ENCODE data around the gene FBXO46.
A peak's percentile ranks its signal among the peaks of the same experiment; 100 is the strongest.

FBXO46 gene, protein sequence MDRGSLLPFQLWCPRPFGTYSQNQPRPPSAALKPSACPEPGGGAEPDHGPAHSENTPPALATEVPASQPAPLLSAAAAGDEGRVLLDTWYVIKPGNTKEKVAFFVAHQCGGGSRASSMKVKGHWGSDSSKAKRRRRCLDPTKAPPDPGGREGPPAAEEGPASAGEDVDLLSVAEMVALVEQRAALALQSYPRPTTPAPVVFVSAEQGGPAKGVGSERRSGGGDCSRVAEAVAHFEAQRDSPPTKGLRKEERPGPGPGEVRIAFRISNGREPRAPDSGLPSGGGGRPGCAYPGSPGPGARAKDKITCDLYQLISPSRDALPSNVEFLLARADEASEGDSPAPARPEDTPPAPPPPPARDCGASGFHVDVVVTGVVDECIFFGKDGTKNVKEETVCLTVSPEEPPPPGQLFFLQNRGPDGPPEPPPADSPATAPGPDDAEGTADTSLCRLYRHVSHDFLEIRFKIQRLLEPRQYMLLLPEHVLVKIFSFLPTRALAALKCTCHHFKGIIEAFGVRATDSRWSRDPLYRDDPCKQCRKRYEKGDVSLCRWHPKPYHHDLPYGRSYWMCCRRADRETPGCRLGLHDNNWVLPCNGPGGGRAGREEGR
- 25.0 to 28.6 (median 27.2) reads per million in 4 experiments for total RNA-seq

DNA sequence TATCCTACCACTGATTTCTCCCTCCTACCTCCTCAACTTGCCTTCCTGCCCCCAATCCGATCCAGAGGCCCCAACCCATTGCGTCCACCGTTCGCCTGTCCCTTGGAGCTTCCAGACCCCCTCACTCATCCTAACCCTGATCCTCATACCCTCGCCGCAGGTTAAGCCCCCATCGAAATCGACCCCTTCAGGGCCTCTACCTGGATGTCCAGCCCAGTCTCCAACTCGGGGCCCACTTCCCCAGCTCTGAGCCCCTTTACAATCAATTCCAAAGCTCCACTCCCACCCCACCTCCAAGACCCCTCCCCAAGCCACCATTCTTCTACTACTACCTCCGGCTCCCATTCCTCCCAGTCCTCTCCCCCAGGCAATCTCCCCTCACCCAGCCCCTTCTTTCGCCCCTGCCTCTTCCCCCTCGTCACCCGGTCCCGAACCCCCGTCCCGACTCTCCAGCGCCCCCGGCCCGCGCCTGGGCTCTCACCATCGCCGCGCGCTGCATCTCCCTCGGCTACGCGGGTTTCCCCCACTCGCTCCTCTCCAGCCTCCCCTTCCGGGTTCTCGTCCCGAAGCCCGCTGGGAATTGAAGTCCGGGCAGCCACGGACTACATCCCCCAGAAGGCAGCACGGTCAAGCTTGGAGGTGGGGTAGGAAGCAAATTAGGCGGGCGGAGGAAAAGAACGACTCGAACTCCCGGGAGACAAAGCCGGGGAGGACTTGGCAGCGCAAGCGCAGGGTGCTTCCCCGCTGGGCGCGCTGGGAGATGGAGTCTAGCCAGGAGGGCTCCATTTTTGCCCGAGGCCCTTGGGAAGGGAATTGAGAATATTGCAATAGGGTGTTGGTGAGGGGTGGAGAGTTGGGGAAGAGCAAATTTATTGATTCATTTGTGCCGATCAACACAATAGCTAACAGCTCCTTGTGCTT lies at the start of gene FBXO46:
FBXO46 (minus strand) TSS at position 529 of the 921 bp plus-strand sequence. CDS start 17,401 bp downstream, outside the sequence.
- DNase-seq: peak; percentile 88

DNA sequence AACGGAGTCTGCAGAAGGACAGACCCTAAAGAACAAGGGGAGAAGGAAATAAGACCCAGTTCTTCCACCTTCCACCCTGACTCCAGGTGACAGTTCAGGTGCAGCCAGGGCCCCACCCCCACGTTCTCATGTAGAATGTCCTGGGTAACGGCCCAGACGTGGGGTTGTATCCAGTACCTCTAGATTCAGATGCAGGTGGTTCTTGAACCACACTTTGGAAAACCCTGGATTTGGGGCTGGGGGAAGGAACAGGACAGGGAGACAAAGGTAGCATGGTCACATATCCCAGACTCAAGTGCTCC lies 49.4 kb upstream of the FBXO46 start:
- no peak for DNase-seq

DNA sequence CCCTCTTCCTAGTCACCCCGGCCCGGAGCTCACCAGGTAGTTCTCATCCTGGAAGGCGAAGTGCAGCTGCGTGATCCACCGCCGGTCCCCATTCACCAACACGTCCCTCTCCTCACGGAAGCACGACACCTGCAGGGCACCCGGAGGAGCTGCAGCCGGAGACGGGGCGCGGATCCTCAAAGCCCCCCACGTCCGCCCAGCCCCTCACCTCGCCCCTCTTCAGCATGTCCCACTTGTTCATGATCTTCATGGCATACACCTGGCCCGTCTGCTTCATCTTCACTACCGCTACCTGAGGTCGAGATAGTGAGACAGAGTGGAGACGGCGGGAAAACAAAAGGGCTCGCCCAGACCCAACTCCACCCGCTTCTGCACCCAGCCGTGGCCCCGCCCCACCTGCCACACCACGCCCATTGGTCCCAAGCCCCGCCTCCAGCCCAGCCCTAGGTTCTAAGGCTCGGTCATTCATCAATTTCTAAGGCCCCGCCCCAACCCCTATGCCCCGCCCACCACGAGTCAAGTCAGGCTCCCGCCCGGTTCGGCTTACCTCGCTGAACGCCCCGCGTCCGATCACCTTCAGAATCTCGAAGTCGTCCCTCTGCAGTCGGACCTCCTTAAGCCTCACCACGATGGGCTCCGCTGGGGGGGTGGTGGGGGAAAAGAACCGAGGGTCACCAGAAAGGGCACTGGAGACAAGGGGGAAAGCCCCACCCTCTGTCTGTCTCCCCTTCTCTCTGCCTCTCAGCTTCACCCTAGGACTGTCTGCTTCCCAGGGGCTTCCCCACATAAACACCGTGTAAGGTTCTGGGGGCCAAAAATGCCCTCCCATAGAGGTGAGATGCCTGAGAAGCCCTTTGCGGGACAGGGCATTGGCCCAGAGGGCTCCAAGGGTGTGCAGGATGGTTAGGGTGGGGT lies 48.8 kb upstream of the FBXO46 start:
- DNase-seq: peak; percentile 76

DNA sequence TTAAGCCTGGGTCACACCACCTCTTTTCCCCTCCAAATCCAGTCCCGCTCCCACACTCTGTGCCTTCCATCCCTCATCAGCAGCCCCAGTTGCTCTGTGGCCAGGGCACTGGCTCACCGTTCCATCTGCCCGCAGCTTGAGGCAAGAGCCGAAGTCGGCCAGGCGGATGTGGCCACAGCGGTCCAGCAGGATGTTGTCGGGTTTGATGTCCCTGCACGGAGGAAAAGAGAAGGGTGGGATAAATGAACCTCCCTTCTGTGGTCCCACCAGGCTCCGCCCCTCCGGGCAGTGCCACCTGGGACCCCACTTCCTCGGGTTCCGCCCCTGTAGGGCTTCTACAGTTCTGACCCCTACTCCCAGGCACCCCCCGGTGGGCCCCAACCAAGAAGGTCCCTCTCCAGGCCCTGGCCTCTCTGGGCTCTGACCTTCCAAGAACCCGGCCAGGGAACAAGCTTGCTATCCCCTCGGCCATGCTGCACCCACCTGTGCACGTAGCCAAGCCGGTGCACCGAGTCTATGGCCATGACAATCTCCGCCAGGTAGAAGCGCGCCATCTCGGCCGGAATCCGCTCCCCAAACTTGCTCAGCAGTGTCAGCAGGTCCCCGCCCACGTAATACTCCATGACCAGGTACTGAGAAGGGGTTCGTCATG lies 47.4 kb upstream of the FBXO46 start:
- DNase-seq: no peak

DNA sequence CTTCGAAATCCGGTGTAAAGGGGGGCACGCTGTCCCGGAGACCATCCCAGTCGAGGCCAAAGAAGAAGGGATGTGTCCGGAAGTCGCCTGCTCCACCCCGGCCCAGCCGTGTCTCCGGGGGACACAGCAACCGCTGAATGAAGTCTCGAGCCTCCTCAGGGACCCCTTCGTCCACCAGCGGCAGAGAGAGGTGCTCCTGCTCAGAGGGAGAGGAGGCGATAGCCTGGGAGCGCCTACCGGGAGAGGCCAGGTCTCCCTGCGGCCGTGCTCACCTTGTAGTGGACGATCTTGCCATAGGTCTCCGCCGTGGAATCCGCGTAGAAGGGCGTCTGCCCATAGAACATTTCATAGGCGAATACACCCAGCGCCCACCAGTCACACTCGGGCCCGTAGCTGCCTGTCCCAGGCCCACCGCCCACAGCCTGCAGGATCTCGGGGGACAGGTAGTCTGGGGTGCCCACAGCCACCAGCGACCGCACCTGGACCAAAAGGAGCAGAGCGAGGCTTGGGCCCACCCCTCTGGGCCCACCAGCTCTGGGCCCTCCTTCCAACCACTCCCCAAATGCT lies 46.8 kb upstream of the FBXO46 start:
- no peak for DNase-seq

DNA sequence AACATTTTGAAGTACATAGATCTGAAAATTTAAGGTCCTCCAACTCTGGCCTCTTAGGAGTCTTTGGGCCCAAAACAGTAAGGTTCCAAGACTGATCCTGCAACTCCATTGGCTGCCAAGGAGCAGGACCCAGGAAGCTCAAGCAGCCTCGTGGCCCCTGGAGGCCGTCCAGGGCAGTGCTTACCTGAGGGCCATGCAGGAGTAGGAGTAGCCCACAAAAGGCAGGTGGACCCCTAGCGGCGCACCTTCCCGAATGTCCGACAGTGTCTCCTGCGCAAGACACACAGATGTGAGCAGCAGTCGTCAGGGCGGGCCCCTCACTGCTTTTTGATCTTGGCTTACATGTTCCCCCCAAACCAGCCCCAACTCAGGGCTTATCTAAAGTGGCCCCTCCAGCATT lies 44.1 kb upstream of the FBXO46 start:
- DNase-seq: no peak

DNA sequence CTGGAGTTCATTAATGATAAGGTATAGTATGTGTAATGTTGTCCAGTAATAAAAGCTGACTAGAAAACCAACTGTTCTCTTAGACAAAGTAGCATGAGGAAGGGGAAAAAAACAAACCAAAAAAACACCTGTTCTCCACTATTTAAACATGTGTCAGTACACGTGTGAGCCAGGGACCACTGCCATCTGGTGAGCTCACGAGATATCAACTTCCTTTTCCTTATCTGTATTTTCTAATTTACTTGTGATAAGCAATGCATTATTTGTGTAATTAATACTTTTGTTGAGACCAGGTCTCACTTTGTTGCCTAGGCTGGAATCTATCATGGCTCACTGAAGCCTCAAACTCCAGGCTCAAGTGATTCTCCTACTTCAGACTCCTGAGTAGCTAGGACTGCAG lies 42.7 kb upstream of the FBXO46 start:
- no peak for DNase-seq

DNA sequence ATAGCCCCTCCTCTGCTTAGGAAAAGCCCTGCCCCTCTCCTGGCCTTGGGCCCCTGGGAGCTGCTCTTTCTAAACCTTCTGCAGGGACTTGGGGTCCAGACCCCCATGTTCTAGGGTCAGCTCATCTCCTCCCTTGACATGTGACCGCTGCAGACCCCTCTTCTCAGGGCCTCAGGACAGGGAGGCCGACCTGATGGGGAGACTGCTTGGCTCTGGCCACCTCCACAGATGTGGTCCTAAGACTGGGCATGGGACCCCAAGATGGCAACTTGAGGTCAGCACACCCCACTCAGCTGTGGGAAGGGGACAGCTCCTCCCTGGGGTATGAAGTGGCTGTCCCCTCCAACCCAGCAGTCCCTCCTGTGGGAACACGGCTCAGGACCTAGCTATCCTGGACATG lies 42.2 kb upstream of the FBXO46 start:
- no peak for DNase-seq

DNA sequence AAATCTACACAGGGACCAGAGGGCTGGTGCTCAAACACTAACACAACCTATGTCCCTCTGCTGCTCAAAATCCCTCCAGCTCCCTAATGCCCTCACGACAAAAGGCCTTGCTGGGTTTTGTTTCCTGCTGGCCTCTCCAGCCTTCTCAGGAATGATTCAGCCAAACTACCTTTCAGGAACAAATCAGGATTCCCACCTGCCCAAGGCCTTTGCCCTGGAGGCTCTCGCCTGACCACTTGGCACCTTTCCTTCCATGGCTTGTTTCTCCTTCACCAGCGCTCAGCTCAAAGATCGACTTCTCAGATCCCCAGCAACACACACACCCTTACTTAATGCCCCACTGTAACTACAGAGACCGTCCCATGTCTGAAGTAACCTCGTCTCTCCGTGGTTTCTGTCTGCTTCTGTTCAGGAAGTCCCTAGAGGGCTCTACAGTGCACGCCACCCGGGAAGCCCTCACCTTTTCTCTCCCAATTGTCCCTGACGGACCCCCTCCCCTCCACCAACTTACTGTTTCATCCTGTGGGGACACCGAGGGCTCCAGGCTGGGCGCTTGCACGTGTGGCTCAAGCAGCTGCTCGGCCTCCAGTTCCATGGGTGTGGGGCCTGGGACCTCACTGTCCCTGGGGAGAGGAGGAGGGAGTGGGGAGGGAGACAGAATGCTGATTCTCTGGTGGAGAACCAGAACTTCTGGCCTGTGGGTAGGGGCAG lies 41.6 kb upstream of the FBXO46 start:
- no peak for DNase-seq

DNA sequence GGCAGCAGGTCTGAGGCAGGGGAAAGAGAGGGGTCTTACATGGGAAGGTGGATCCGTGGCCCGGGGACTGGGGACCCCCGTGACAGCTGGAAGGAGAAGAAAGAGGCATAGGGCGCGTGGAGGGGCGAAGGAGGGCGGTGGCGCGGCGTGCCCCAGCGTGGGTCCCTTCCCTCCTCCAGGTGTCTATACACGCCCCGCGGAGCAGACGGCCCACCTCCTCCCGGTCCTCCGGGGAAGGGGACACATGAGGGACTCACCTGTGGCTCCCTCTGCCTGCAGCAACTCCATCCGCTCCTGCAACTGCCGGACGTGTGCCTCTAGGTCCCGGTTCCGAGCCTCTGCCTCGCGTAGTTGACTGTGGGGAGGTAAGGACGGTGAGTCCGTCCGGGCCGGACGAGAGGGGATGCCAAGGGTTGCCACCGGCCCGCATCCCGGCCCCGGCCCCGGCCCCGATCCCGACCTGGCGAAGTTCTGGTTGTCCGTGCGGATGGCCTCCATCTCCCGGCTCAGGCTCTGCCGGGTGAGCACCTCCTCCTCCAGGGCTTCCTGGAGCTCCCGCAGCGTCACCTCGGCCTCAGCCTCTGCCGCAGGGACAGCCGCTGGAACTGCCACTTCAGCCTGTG lies 40.7 kb upstream of the FBXO46 start:
- DNase-seq: no peak

DNA sequence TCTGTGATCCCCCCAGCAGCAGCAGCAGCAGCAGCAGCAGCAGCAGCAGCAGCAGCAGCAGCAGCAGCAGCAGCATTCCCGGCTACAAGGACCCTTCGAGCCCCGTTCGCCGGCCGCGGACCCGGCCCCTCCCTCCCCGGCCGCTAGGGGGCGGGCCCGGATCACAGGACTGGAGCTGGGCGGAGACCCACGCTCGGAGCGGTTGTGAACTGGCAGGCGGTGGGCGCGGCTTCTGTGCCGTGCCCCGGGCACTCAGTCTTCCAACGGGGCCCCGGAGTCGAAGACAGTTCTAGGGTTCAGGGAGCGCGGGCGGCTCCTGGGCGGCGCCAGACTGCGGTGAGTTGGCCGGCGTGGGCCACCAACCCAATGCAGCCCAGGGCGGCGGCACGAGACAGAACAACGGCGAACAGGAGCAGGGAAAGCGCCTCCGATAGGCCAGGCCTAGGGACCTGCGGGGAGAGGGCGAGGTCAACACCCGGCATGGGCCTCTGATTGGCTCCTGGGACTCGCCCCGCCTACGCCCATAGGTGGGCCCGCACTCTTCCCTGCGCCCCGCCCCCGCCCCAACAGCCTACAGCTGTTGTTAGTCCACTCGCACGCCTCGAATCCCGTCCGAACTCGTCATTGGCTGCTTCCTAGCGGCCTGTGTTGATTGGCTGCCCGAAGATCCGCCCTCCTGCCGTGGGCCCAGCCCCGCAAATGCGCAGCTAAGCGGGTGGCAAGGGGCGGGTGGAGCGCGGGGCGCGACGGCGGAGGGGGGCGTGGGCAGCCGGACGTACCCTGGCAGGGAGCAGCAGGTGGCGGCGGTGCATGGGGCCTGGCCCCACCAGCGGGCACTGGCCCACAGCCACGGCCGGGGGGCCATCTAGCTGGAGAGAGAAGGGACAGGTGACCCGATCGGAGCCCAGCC lies 39.8 kb upstream of the FBXO46 start:
- DNase-seq: peak; percentile 87

DNA sequence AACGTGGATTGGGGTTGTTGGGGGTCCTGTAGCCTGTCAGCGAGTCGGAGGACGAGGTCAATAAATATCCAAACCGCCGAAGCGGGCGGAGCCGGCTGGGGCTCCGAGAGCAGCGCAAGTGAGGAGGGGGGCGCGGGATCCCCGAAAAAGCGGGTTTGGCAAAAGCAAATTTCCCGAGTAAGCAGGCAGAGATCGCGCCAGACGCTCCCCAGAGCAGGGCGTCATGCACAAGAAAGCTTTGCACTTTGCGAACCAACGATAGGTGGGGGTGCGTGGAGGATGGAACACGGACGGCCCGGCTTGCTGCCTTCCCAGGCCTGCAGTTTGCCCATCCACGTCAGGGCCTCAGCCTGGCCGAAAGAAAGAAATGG lies 39.1 kb upstream of the FBXO46 start:
- DNase-seq: peak; percentile 57

DNA sequence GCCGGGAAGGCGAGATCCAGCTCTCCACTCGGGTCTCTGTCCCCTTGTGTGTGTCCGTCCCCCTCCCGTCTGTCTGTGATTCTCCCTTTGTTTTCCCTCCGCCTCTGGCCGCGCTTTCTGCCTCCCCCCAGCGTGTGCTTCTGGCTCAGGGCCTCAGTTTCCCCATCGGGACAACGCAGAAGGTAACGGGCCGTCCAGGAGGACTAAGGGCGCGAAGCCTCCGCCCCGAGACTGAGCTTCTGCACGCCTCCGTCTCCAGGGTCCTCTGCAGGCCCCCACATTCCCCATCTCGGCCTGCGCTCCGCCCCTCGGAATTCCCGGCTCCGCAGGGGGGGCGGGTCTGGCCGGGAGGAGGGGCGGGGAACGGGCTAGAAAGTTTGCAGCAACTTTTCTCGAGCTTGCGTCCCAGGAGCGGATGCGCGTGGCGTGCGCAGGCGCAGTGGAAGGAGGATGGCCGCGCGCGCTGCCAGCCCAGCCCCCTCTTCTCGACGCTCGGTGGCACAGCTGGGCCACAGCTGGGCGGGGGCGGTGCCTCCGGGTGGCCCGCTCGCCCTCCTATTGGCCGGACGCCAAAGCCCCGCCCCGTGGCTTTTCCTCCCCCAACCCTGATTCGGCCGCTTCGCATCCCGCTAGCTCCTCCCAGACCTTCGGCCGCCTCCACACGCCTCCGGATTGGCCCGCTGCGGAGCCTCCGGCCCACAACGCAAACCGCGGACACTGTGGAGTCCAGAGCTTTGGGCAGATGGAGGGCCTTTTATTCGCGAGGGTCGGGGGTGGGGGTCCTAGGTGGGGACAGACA lies 38.5 kb upstream of the FBXO46 start, which contains the start of gene SIX5:
SIX5 (minus strand) TSS at position 269 of the 799 bp plus-strand sequence. CDS start 408 bp downstream, outside the sequence.
- peak; percentile 88 for DNase-seq

DNA sequence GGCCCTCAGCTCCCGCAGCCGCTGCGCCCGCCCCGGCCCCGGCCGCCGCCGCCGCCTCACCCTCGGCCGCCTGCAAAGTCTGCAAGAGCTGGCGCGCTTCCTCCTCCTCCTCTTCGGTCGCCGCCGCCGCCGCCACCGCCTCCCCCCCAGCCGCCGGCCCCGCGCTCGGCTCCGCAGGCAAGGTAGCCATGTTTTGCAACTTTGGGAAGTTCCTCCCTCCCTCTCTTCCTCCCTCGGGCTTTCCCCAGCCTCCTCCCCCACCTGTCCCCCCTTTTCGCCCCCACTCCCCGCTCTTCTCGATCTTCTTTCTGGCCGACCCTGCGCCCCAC lies 37.9 kb upstream of the FBXO46 start:
- no peak for DNase-seq

DNA sequence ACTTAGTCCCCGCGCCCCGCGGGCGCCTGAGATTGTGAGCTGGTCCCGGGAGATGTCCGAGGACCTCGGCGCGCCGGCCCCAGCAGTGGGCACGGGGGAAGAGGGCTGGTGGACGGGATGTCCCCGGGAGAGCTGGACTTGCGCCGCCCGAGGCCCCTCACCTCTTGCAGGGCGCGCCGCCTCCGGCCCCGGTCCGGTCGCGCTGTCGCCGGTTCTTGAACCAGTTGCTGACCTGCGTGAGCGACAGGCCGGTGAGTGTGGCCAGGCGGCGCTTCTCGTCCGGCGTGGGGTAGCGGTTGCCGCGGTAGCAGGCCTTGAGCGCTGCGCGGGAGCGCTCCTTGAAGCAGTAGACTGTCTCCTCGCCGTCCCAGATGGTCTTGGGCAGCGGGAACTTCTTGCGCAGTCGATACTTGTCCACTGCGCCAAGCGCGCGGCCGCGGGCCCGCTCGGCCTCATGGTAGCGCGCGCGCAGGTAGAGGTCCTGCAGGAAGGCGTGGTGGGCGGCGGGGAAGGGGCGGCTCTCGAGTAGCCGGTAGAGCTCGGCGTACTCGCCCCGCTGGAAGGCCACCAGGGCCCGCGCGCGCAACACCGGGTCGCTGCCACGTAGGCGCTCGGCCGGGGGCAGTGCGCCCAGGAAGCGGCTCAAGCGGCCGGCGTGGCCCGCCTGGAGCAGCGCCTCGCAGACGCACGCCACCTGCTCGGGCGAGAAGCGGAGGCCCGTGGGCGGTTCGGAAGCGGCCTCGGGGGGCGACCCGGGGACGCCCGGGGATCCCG lies 37.4 kb upstream of the FBXO46 start:
- DNase-seq: no peak

DNA sequence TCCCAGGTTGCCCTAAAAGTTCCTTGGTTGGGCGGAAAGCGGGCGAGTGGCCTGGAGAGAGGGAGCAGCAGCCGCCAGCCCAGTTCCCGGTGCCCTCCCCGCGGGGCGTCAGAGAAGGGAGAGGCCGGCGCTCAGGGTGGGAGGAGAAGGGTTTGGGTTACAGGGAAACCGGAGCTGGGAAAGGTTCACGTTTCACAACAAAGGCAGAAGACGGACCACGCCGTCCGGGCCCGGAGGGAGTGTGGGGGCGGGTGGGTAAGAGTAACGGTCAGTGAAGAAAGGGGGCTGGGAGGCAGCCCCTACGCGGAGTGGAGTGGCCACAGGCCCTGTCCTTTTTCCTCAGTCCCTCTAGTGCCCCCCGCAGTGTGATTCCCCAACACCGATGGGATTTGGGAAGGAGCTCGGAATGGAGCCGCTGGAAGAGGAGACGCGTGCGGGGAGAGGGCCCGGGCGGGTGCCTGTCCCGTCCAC lies 36.7 kb upstream of the FBXO46 start:
- no peak for DNase-seq

DNA sequence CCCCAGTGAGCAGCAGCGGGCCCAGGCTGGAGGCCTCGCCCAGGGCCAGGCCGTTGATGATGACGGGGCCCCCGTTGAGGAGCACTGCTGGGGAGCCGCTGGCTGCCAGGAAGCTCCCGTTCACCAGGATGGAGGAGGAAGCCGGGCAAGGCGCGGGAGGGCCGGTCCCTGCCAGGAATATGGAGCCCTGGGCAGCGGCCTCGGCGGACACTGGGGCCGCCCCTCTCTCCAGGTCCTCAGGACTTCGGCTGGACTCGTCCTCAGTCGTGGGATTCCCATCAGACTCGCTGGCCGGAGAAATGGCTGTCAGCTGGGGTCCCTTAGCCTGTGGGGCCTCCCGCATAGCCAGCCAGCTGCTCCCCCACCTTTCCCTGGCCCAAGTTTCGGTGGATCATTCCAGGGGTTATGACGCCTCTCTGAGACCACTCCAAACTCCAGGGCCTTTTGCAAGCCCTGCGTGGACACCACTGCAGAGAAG lies 36.2 kb upstream of the FBXO46 start:
- DNase-seq: no peak

Measured in effector CD8-positive, alpha-beta T cell (primary cell).